ENCODE measurements around the gene PCDH9. TPM values are rescaled to one million over a fixed set of nuclear protein-coding genes. Genes with fewer than 3 reads are reported as not detected.

PCDH9 gene
- total RNA-seq, 1 experiment from 2014 or later = 1.9 TPM

DNA sequence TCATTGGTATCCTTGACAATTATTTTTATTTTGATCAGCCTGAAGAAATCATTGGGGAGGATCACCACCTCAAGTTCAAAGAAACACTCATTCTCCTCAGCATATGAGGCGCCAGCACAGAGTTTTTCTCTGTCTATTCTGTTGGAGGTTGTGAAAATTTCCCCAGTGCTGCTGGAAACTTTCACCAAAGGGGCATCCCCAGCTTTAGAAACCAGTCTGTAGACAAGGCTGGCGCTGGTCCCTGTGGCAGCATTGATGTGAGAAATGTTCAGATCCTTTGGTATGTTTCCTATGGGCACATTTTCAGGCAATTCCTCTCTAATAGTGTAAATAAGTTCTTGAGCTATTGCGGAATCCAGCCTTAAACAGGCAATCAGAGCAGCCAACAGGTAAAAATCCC, 2.1 kb downstream of the PCDH9 start:
- peaks cover 4% of the 10 kb centered on the region; the same call in 1 of the 2 replicates for H3K27me3 ChIP-seq
- H3K36me3 ChIP-seq = no peaks in the 10 kb centered on the region
- H3K9me3 ChIP-seq = no peaks in the 10 kb centered on the region
- no peak for DNase-seq
- H3K4me3 ChIP-seq = no peak overlapping the region

GRCh38 chr13:67227131-67227983, 2.8 kb downstream of the PCDH9 start:
- no peak for DNase-seq
- Histone ChIP-seq H3K9me3 (no peaks in the 10 kb centered on the region), H3K27me3 (peaks cover 2% of the 10 kb centered on the region; the same call in 1 of the 2 replicates), H3K36me3 (no peaks in the 10 kb centered on the region), H3K4me3 (no peak overlapping the region)

- DNase-seq = no peak
- Histone ChIP-seq H3K36me3 (no peaks in the 10 kb centered on the region), H3K4me3 (no peak overlapping the region), H3K9me3 (no peaks in the 10 kb centered on the region), H3K27me3 (no peaks in the 10 kb centered on the region)
These were observed 3.4 kb downstream of the PCDH9 start for GRCh38 chr13:67226696-67227095.

- Histone ChIP-seq H3K4me3 (no peak overlapping the region), H3K36me3 (no peaks in the 10 kb centered on the region), H3K27me3 (no peaks in the 10 kb centered on the region), H3K9me3 (no peaks in the 10 kb centered on the region)
- DNase-seq = no peak
These were observed 4.6 kb downstream of the PCDH9 start for GRCh38 chr13:67225252-67226159.

DNA sequence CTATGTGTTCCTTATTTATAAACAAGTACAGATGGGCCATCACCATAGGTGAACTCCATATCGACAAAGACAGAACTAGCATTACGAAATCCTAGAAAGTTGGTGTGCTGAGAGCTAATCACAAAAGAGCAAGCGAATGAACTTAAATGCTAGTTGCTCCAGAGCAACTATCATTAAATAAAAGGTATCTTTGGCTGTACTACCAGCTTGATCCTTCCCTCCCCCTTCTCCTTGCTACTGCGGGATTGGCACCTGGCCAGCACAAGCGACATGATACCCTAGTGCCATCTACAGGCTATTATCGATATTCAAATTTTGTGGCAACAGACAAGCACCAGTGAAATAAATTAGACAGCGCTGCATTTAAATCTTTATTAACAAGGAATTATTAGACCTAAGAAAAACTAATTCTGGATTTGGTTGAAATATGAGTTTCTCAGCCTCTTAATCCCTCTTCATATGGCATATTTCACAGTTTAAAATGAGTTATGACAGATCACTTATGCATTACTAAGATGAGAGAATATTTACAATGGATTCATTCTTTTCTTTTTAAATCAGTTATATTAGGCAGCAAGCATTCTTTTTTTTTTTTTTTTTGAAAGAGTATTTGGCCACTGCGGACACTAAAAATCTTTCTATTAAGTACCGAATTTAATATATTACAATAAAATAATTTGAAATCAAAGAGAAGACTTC, 5.8 kb downstream of the PCDH9 start:
- Histone ChIP-seq H3K9me3 (no peaks in the 10 kb centered on the region), H3K36me3 (no peaks in the 10 kb centered on the region), H3K27me3 (no peaks in the 10 kb centered on the region), H3K4me3 (no peak overlapping the region)
- DNase-seq = peak; percentile 49

GRCh38 chr13:67223742-67224141, 6.4 kb downstream of the PCDH9 start:
- no peak overlapping the region for H3K4me3 ChIP-seq
- H3K9me3 ChIP-seq = no peaks in the 10 kb centered on the region
- DNase-seq = no peak
- no peaks in the 10 kb centered on the region for H3K27me3 ChIP-seq
- no peaks in the 10 kb centered on the region for H3K36me3 ChIP-seq

DNA sequence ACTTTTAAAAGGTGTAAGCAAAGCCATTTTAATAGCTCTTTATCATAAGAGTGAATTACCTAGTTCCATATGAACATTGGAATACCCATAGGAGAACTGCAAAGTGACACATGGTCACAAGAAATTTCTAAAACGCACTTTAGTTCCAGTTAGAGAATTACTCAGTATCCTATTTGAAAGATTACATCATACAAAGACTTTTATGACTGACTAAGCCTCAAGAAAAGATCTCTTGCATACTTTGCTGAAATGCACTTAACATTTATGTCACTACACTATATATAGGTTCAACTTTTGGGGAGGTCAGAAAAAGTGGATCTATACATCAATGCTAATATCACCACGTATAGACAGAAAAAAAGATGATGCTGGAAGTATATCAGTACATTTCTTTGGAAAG, 7.1 kb downstream of the PCDH9 start:
- Histone ChIP-seq H3K4me3 (no peak overlapping the region), H3K36me3 (no peaks in the 10 kb centered on the region), H3K9me3 (no peaks in the 10 kb centered on the region), H3K27me3 (no peaks in the 10 kb centered on the region)
- DNase-seq = no peak

DNA sequence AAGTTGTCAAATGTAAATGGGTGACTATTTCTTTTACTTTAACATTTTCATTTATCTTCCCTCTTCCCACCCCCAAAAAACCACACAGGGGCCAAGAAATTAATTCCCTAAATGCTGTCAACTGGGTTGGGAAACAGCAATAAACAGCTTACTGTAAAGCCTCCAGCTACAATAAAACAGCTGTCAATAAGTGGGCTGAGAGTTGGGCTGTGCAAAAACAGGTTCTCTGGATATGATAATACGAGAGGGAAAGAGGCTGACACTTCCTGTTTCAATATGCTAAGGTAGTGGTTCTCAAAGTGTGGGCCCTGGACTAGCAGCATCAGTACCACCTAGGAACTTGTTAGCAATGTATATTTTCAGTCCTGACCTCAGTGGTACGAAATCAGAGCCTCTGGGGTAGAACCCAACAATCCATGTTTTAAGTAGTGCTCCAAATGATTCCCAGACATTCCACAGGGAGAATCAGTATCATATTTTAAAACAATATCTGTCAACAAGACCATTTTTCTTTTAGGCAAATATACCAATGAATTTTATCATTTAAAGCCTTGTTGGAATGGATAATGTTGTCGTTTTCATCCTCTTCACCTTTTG, 8.4 kb downstream of the PCDH9 start:
- DNase-seq = no peak
- Histone ChIP-seq H3K4me3 (no peak overlapping the region), H3K9me3 (no peaks in the 10 kb centered on the region), H3K27me3 (no peaks in the 10 kb centered on the region), H3K36me3 (no peaks in the 10 kb centered on the region)

DNA sequence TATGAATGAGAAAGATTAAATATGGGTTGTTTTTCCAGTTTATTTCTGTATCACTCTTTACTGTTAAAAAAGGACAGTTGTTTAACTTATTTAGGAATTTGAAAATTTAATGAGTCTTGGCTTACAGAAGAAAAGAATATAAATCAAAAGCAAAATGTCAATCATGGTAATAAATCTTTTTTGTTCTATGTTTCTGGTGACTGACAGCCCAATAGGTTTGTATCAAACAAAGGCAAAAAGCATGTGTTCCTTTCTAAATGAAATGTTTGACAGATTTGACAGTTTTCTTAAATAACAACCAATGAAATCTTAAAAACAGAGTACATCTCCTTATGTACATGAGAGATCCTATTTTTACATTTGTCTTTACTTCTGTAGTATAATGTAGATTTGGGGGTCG, 11.0 kb downstream of the PCDH9 start:
- Histone ChIP-seq H3K9me3 (no peaks in the 10 kb centered on the region), H3K27me3 (no peaks in the 10 kb centered on the region), H3K4me3 (no peak overlapping the region), H3K36me3 (no peaks in the 10 kb centered on the region)
- no peak for DNase-seq

- Histone ChIP-seq H3K9me3 (no peaks in the 10 kb centered on the region), H3K4me3 (no peak overlapping the region), H3K36me3 (no peaks in the 10 kb centered on the region), H3K27me3 (no peaks in the 10 kb centered on the region)
- DNase-seq = no peak
These were observed 12.3 kb downstream of the PCDH9 start for GRCh38 chr13:67217880-67218279.

GRCh38 chr13:67216864-67217263, 13.3 kb downstream of the PCDH9 start:
- Histone ChIP-seq H3K9me3 (no peaks in the 10 kb centered on the region), H3K36me3 (no peaks in the 10 kb centered on the region), H3K27me3 (no peaks in the 10 kb centered on the region), H3K4me3 (no peak overlapping the region)
- no peak for DNase-seq

- H3K36me3 ChIP-seq = no peaks in the 10 kb centered on the region
- DNase-seq = no peak
- no peak overlapping the region for H3K4me3 ChIP-seq
- H3K27me3 ChIP-seq = no peaks in the 10 kb centered on the region
- no peaks in the 10 kb centered on the region for H3K9me3 ChIP-seq
These were observed 19.9 kb downstream of the PCDH9 start for GRCh38 chr13:67210208-67210607.

- no peaks in the 10 kb centered on the region for H3K9me3 ChIP-seq
- no peaks in the 10 kb centered on the region for H3K27me3 ChIP-seq
- H3K36me3 ChIP-seq = no peaks in the 10 kb centered on the region
- no peak for DNase-seq
- no peak overlapping the region for H3K4me3 ChIP-seq
These were observed 21.6 kb downstream of the PCDH9 start for GRCh38 chr13:67208552-67208951.

DNA sequence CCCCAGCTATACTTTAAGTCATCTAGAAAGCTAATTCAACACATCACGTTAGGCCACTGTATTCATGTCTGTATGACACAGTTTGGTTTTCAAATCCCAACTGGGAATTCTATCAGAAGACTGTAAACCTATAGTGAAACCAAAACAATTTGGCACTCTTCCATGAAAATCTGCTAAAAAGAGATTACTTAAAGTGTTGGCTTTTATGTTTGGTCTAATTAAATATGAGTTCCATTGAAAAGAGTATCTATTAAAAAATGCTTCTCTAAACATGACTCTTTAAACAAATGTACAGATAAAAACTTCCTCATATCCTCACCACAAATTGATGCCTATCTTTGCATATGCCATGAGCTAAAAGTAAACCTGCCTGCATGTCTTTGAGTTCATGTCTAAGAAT, 25.4 kb downstream of the PCDH9 start:
- DNase-seq = no peak
- H3K27me3 ChIP-seq = no peaks in the 10 kb centered on the region
- no peaks in the 10 kb centered on the region for H3K9me3 ChIP-seq
- no peak overlapping the region for H3K4me3 ChIP-seq
- H3K36me3 ChIP-seq = no peaks in the 10 kb centered on the region

GRCh38 chr13:67200605-67201004, 29.5 kb downstream of the PCDH9 start:
- H3K36me3 ChIP-seq = no peaks in the 10 kb centered on the region
- H3K9me3 ChIP-seq = no peaks in the 10 kb centered on the region
- DNase-seq = no peak
- H3K27me3 ChIP-seq = no peaks in the 10 kb centered on the region
- no peak overlapping the region for H3K4me3 ChIP-seq

DNA sequence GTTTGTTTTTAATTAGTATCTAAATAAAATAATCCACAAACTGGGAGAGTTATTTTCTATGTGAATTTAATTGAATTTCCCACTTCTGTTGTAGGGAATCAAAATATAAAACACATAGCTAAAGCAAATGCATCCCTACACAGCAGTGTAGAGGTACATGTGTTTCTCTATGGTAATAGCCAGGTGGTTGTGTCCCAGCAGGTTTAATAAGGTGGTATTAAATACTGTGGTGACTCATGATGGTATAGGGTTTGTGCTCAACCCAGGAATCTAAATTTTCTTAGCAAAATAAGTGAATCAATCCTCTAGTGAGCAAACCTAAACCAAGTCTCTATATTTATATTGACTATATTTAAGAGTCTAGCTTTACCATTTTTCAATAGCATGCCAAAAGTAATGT, 30.0 kb downstream of the PCDH9 start:
- H3K9me3 ChIP-seq = no peaks in the 10 kb centered on the region
- no peak for DNase-seq

DNA sequence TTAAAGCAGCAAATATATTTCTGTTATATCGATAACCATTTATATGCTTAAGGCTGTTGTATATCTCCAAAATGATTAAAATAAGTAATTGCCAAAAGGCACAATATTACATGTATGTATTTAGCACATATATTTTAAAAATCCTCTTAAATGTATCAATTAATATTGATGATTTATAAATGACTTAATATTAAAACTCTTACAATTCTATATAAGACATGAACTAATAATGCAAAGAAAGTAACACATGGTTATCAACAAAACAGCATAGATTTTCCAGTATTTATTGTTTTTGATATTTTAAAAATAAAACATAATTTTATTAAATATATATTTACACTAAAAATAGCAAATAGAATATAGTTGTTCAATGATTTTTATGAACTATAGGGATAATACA, 32.4 kb downstream of the PCDH9 start:
- no peak overlapping the region for H3K4me3 ChIP-seq
- H3K27me3 ChIP-seq = no peaks in the 10 kb centered on the region
- no peaks in the 10 kb centered on the region for H3K9me3 ChIP-seq
- H3K36me3 ChIP-seq = no peaks in the 10 kb centered on the region
- DNase-seq = no peak

More for the DNA sequence above, 30.0 kb downstream of the PCDH9 start:
- Histone ChIP-seq H3K4me3 (no peak overlapping the region), H3K27me3 (no peaks in the 10 kb centered on the region), H3K36me3 (no peaks in the 10 kb centered on the region)
